HG02610 (cell line): ENCODE data around the gene GNG2.

Experiments
- ATAC-seq: cut with Tn5 transposase; IDR thresholded peaks from one replicate; pipeline ENCODE4 v1.9.1; 2021; ENCODE audit warnings: mild to moderate bottlenecking, moderate library complexity; ENCODE audit not compliant: unreplicated experiment

Gene GNG2

GRCh38 chr14:52015411-52016030 lies 155.1 kb downstream of the GNG2 start:
- ATAC-seq: no peak

GRCh38 chr14:52018252-52018651 lies 157.8 kb downstream of the GNG2 start:
- ATAC-seq: no peak

DNA sequence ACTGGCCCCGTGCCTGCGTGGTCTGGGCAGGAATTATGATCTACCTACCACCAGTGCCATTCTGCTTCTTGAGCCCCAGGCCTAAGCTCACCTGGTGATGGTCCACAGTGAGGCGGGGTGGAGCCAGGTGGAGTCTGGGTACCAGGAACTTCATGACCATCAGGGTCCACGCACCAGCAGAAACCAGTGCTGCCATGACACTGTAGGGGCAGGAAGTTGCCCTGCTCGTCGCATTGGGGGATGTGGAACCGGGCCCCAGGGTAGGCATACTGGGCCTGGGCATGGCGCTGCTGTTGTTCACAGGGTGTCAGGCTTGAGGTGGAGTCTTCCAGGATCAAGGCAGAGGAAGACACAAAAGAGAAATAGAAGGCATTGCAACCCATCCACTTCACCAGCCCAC lies 158.6 kb downstream of the GNG2 start:
- no peak for ATAC-seq
